Stimulated activated CD4-positive, alpha-beta T cell treated with anti-CD3 and anti-CD28 coated beads, Interleukin-1b, Interleukin-23, amount 100 ng/mL, for 48 hours (primary cell): ENCODE measurements around the gene ADRB1.

Experiments
- DNase-seq: peaks from one replicate; pipeline ENCODE4 v3.0.0-alpha.2; 2020

The ADRB1 gene

GRCh38 chr10:114026189-114027040, 17.3 kb upstream of the ADRB1 start:
- DNase-seq = no peak

DNA sequence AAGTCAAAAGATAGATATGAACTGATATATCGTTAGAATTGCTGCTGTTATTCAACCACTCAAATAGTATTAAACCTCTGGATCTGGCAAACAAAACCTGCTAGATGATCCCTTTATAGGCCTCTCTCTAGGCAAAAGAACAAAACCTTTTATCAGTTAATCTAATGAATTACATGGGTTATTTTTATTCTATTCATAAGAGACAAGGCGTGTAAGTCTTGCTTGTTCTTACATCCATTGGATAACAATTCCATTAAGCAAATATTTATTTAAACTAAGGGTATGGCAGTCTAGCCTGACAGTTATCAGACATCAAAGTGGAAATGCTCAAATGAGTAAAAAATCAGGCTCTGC, 16.6 kb upstream of the ADRB1 start:
- no peak for DNase-seq

DNA sequence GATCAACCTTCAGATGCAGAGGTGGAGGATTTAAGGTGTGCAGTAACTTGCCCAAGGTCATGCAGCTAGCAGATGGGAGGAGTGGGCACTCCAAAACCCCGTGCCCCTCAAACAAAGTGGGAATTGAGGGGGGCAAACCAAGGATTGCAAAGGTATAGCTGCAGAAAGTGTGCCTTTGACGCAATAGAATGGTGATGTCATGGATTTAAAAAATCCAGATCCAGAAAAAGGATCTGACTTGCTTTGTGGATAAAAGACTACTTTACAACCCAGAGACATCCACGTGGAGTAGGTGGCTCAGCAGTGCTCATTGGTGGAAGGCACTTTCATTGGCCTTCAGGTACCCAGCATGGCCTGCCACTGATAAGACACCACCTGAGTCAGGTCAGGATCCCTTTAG, 15.7 kb upstream of the ADRB1 start:
- no peak for DNase-seq

DNA sequence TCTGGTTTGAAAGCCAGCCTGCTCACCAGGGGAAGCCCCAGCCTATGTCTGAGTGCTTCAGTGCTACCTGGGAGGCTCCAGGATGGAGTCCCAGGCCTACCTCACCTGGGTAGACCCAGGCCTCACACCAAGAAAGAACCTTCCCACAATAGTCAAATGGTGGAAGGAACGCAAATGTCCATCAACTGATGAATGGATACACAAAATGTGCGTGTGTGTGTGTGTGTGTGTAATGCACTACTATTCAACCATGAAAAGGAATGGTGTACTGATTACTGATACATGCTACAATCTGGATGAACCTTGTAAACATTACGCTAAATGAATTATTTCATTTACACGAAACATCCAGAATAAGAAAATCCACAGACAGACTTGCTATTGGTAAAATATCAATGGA, 15.2 kb upstream of the ADRB1 start:
- DNase-seq = no peak

GRCh38 chr10:114029655-114030054, 14.0 kb upstream of the ADRB1 start:
- no peak for DNase-seq

GRCh38 chr10:114030140-114030539, 13.5 kb upstream of the ADRB1 start:
- DNase-seq = no peak

- no peak for DNase-seq
Observed at GRCh38 chr10:114031073-114031972, 12.3 kb upstream of the ADRB1 start.

DNA sequence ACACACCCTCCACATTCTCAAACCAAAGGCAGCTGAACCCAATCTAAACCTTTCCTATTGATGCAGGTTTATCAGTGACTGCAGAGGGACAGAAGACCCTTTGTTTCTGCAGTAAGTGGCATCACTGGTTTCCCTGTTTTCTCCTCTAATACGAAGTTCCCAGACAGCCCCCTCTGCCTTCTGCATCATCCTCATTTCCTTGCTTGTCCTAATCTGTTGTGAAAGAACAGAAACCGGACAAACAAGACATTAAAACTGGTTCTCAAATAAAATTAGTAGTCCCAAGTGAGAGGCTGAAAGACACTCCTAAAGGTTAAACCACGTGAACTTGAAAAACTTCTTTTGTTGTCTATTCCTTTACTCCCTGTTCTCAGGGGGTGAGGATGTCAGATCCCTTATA, 10.1 kb upstream of the ADRB1 start:
- DNase-seq = no peak

DNA sequence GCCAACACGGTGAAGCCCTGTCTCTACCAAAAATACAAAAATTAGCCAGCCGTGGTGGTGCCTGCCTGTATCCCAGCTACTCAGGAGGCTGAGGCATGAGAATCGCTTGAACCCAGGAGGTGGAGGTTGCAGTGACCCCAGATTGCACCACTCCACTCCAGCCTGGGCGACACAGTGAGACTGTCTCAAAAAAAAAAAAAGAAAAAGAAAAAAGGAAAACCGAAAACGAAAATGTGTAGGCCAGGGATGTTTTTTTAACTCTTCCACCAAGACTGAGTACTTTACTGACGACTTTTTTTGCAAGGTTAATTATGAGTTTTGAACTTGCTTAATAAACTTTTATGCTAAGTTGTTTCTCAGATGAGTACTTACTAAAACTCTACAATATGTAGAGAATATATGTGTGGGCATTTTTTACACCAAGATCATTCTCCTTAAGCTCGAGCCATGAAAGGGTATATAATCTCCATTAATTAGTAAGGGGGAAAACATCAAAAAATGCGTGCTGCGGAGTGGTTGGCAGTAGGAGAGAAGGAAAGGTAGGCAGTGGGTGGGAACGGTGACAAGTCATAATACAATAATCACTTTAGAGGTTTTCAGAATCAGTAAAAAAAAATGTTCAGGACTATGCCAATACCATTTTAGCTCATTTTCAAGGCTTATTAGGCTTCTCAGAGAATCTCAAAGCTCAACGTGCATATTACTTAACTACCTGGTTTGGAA, 8.6 kb upstream of the ADRB1 start:
- DNase-seq = no peak

DNA sequence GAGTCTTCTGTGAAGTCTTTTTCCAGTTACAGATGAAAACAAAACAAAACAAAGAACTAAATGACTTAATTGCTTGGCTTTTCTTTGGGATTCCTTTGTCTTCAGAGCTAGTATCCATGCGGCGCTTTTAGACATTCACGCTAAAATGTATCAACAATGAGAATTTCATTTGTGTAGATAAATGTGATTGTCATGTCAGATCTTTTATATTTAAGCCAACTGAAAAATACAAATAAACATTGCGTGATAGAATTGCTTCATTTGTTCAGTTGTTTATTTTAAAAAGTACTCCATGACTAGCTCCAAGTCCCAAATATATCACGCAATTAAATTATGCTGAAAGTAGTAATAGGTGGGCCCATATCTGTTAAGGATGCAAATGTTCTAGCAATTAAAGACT, 7.9 kb upstream of the ADRB1 start:
- DNase-seq = no peak

GRCh38 chr10:114038819-114039218, 4.8 kb upstream of the ADRB1 start:
- DNase-seq = no peak

DNA sequence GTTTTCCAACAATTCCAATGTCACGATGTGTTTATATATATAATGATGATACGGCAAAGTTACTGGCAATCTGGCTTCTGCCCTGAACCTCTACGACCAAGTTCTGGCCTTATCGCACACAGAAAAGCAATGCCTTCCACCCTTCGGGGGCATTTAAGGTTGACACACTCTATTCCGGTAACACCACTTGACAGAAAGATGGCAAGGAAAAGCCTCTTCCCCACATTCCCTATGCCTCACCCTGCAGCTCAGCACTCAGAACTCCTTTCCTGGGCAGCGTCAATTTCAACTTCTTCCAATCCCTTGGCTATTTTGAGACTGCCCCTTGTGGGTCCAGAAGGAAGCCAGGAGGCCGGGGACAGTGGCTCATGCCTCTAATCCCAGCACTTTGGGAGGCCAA, 2.5 kb upstream of the ADRB1 start:
- DNase-seq = no peak

DNA sequence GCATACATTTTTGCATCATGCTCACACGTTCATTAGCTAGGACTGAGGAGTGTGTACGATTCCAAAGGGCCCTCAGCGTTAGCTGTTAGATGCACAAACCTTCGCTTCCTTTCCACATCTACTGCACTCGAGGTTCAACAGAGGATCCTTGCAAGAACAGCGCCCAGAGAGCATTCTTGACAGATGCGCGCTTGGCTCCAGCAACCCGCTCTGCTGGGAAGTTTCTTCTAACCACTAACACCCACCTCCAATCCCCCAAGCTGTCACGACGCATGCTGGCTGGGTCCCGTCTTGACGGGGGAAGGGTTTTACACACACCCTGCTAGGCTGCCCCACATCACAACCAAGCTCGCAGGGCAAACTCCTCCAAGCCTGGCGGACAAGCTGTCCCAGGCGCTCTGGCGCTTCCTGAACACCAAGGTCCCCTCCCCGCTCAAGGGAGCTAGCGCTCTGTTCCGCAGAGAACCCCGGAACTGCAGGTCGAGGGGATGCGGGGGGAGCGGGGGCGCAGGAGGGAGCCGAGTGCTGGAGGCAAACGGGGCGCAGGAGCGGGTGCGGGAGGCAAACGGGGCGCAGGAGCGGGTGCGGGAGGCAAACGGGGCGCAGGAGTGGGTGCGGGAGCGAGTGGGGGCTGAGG, 653 bp upstream of the ADRB1 start:
- no peak for DNase-seq

- no peak for DNase-seq
Observed at GRCh38 chr10:114044247-114045135, 825 bp downstream of the ADRB1 start.

GRCh38 chr10:114045136-114046086, 1.7 kb downstream of the ADRB1 start:
- DNase-seq = no peak

- no peak for DNase-seq
Observed at GRCh38 chr10:114046087-114046458, 2.4 kb downstream of the ADRB1 start.

DNA sequence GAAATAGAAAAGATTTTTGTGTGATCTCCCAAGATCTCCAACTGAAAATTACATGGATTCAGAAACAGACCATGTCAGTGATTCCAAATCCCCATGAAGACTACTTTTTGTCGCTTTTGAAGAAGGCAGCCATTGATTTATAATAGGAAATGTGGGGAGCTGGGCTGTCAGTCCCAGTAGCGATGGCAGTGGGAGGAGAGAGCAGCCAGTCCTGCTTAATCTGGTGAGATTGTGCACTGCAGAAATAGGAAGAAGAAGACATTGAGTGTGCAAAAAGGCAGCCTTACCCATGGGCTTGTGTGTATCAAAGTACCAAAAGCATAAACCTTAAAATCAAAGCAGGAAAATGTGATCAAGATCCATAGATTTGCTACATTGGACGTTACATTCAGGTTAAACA, 4.8 kb downstream of the ADRB1 start:
- no peak for DNase-seq

GRCh38 chr10:114051714-114052113, 8.0 kb downstream of the ADRB1 start:
- DNase-seq = no peak

GRCh38 chr10:114052255-114052654, 8.6 kb downstream of the ADRB1 start:
- no peak for DNase-seq

- DNase-seq = no peak
Observed at GRCh38 chr10:114053946-114054345, 10.3 kb downstream of the ADRB1 start.

DNA sequence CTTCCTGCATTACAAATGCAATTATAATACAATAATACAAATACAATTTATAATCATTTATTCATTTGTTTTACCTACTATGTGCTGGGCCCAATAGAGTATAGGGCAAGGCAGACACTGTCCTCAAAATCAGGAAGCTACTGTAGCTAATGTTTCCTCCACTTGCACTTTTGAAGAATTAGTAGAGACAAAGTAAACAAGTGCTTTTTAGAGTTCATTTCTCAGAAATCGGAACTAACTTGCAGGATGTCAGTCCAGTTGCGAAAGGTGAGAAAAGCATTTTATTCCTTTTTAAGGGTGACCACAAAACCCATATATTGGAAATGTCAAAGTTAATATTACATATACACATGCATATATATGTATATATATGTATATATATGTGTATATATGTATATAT, 14.2 kb downstream of the ADRB1 start:
- DNase-seq = no peak
